Progenitor cell of endocrine pancreas (in vitro differentiated cells): ENCODE measurements around the gene NDUFV1. TPM values are rescaled to one million over a fixed set of nuclear protein-coding genes. Genes with fewer than 3 reads are reported as not detected.

Experiments used
- DNase-seq: peaks from one replicate; pipeline ENCODE4 v3.0.0; 2021; ENCODE audit warnings: low spot score; ENCODE audit not compliant: unreplicated experiment
- H3K27ac Mint-ChIP-seq: 2 replicates; pipeline ENCODE4 v1.8.0; 2021; ENCODE audit warnings: mild to moderate bottlenecking, moderate library complexity, mixed read lengths
- H3K27me3 Mint-ChIP-seq: 2 replicates; pipeline ENCODE4 v1.8.0; 2021; ENCODE audit warnings: mixed read lengths
- H3K36me3 Mint-ChIP-seq: 2 replicates; pipeline ENCODE4 v1.8.0; 2022; ENCODE audit warnings: mixed read lengths; ENCODE audit not compliant: insufficient read depth
- H3K4me1 Mint-ChIP-seq: 2 replicates; pipeline ENCODE4 v1.8.0; 2021; ENCODE audit warnings: low read depth, mixed read lengths
- H3K4me3 Mint-ChIP-seq: 2 replicates; pipeline ENCODE4 v1.8.0; 2021; ENCODE audit warnings: low read depth, mild to moderate bottlenecking, moderate library complexity, mixed read lengths
- H3K9me3 Mint-ChIP-seq: 2 replicates; pipeline ENCODE4 v1.8.0; 2021; ENCODE audit warnings: low read depth, mixed read lengths
- total RNA-seq: library from RNA; stranded (reverse); gene quantifications from 2 replicates; pipeline ENCODE4 v1.2.1, GENCODE V29; 2021
- TF ChIP-seq, protein P1 (sequence below): fragments of 200-600 bp; sonication (generic); IDR thresholded peaks from one replicate; pipeline ENCODE4 v1.5.0; 2021; ENCODE audit warnings: antibody characterized with exemption, mild to moderate bottlenecking; ENCODE audit not compliant: unreplicated experiment

NDUFV1 gene
- total RNA-seq, 1 donor from 2014 or later = 137 TPM

DNA sequence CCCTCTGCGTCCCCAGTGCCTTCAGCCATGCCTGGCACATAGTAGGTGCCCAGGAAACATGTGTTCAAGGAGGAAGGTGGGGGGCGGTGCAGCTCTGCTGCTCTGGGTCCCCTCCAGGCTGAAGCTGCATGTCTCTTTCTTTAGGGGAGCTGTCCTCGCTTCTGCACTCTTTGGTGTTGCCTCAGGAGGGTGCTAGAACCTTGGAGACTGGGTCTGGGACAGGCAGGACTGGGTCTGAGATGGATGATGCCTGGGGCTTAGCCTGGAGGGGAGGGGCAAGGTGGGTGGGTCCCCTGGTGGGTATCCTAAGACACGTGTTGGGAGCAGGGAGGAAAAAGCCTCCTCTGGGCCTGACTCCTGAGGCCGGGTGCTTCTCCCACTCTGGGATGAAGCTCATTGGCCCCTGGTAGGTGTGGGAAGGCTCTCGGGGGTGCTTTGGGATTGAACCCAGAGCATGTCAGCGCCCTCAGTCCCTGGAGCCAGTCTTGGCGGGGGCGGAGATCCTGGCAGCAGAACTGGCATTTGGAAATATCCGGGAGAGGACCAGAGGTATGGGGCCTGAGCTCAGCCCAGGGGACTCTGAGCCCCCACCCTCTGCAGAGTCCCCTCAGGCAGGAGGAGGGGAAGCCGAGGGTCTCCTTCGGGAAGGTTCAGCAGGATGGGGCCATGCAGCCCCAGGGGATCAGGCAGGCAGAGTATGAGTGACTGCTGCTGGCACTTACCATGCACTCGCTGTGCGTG, 29.8 kb upstream of the NDUFV1 start:
- no peak for DNase-seq
- peaks cover 4% of the 10 kb centered on the region for H3K27me3 Mint-ChIP-seq
- H3K4me3 Mint-ChIP-seq = no peak overlapping the region
- peaks cover 40% of the 10 kb centered on the region for H3K4me1 Mint-ChIP-seq
- H3K9me3 Mint-ChIP-seq = no peaks in the 10 kb centered on the region
- TF ChIP-seq, protein P1, sequence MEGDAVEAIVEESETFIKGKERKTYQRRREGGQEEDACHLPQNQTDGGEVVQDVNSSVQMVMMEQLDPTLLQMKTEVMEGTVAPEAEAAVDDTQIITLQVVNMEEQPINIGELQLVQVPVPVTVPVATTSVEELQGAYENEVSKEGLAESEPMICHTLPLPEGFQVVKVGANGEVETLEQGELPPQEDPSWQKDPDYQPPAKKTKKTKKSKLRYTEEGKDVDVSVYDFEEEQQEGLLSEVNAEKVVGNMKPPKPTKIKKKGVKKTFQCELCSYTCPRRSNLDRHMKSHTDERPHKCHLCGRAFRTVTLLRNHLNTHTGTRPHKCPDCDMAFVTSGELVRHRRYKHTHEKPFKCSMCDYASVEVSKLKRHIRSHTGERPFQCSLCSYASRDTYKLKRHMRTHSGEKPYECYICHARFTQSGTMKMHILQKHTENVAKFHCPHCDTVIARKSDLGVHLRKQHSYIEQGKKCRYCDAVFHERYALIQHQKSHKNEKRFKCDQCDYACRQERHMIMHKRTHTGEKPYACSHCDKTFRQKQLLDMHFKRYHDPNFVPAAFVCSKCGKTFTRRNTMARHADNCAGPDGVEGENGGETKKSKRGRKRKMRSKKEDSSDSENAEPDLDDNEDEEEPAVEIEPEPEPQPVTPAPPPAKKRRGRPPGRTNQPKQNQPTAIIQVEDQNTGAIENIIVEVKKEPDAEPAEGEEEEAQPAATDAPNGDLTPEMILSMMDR = no peak
- no peaks in the 10 kb centered on the region for H3K36me3 Mint-ChIP-seq
- H3K27ac Mint-ChIP-seq = no peak overlapping the region

- no peak for DNase-seq
- Mint-ChIP-seq H3K36me3 (no peaks in the 10 kb centered on the region), H3K27me3 (peaks cover 4% of the 10 kb centered on the region), H3K4me3 (no peak overlapping the region), H3K4me1 (peaks cover 46% of the 10 kb centered on the region), H3K27ac (no peak overlapping the region), H3K9me3 (no peaks in the 10 kb centered on the region)
- TF ChIP-seq, protein P1 = no peak
Measured at GRCh38 chr11:67577951-67578350, 28.8 kb upstream of the NDUFV1 start.

DNA sequence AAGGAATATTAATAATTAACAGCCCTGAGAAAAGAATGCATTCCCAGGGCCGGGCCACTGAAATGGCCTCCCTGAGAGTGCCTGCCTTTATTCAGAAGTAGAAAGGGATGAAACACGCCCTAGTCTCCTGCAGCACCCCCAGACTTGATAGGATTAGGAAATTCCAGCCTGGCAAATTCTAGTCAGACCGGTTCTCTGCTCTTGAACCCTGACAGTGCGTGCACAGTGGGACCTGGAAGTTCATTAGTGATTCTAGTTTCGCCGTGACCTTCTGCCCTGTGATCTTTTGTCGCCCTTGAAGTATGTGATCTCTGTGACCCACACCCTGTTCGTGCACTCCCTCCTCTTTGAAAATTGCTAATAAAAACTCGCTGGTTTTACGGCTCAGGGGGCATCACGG, 25.3 kb upstream of the NDUFV1 start:
- peak; percentile 45 for DNase-seq
- peak overlapping the region; percentile 99 for H3K27ac Mint-ChIP-seq
- peaks cover 15% of the 10 kb centered on the region for H3K36me3 Mint-ChIP-seq
- no peaks in the 10 kb centered on the region for H3K27me3 Mint-ChIP-seq
- TF ChIP-seq, protein P1 = no peak
- peaks cover 58% of the 10 kb centered on the region for H3K4me1 Mint-ChIP-seq
- H3K4me3 Mint-ChIP-seq = peak overlapping the region; percentile 70
- no peaks in the 10 kb centered on the region for H3K9me3 Mint-ChIP-seq

- H3K4me3 Mint-ChIP-seq = peak overlapping the region; percentile 58
- TF ChIP-seq, protein P1 = no peak
- peaks cover 20% of the 10 kb centered on the region for H3K36me3 Mint-ChIP-seq
- peaks cover 58% of the 10 kb centered on the region for H3K4me1 Mint-ChIP-seq
- no peaks in the 10 kb centered on the region for H3K9me3 Mint-ChIP-seq
- no peak for DNase-seq
- H3K27me3 Mint-ChIP-seq = no peaks in the 10 kb centered on the region
- peak overlapping the region; percentile 99 for H3K27ac Mint-ChIP-seq
Measured at GRCh38 chr11:67582011-67582410, 24.7 kb upstream of the NDUFV1 start.

- H3K27ac Mint-ChIP-seq = peak within 1 kb of the TSS; percentile 99
- TF ChIP-seq, protein P1 = peak; percentile 89
- H3K27me3 Mint-ChIP-seq = no peaks in the 10 kb centered on the region
- H3K4me3 Mint-ChIP-seq = peak within 1 kb of the TSS; percentile 93
- H3K36me3 Mint-ChIP-seq = peaks cover 26% of the 10 kb centered on the region
- no peaks in the 10 kb centered on the region for H3K9me3 Mint-ChIP-seq
- peak; percentile 87 for DNase-seq
- H3K4me1 Mint-ChIP-seq = peaks cover 57% of the 10 kb centered on the region
Measured at GRCh38 chr11:67583247-67584204, 23.2 kb upstream of the NDUFV1 start, which contains the start of gene GSTP1. TSS of gene GSTP1 (plus strand) at chr11:67583812. CDS start at chr11:67583844, 32 bp downstream.
